B cell (primary cell): ENCODE measurements around the gene TOB2.

Experiments
- CTCF ChIP-seq: fragments of 200-600 bp; IDR thresholded peaks from one replicate; pipeline ENCODE4 v1.8.0; 2022; ENCODE audit warnings: antibody characterized with exemption, mild to moderate bottlenecking
- EZH2 ChIP-seq: IDR thresholded peaks from 2 replicates; pipeline ENCODE4 v1.6.1; 2012; ENCODE audit warnings: borderline replicate concordance, low read depth, mild to moderate bottlenecking, moderate library complexity, low read length; ENCODE audit not compliant: insufficient read depth, poor library complexity, severe bottlenecking

GRCh38 chr22:41418717-41419116, 27.9 kb downstream of the TOB2 start:
- TF ChIP-seq CTCF (no peak), EZH2 (no peak)
